AG10803 (cell line): Measurements from ENCODE around the gene TSEN34.
"Not testable (repeated sequence)": the region's sequence is repeated elsewhere in the genome, so short reads cannot be mapped to it uniquely, and the experiment has no call there.

Experiments used
- DNase-seq: peaks from one replicate; pipeline ENCODE4 v3.0.0; 2010; ENCODE audit warnings: low read depth
- H3K4me3 ChIP-seq: 2 replicates; pipeline ENCODE4 v1.5.1; 2011; ENCODE audit warnings: mild to moderate bottlenecking, low read length, control low read depth
- TF ChIP-seq, protein P1 (sequence below): conservative IDR thresholded peaks from 2 replicates; pipeline ENCODE4 v1.5.1; 2011; ENCODE audit warnings: mild to moderate bottlenecking, low read length, control low read depth, inconsistent platforms

Gene TSEN34

GRCh38 chr19:54169149-54169740, 21.9 kb upstream of the TSEN34 start:
- H3K4me3 ChIP-seq: no peak overlapping the region
- no peak for DNase-seq
- TF ChIP-seq, protein P1, sequence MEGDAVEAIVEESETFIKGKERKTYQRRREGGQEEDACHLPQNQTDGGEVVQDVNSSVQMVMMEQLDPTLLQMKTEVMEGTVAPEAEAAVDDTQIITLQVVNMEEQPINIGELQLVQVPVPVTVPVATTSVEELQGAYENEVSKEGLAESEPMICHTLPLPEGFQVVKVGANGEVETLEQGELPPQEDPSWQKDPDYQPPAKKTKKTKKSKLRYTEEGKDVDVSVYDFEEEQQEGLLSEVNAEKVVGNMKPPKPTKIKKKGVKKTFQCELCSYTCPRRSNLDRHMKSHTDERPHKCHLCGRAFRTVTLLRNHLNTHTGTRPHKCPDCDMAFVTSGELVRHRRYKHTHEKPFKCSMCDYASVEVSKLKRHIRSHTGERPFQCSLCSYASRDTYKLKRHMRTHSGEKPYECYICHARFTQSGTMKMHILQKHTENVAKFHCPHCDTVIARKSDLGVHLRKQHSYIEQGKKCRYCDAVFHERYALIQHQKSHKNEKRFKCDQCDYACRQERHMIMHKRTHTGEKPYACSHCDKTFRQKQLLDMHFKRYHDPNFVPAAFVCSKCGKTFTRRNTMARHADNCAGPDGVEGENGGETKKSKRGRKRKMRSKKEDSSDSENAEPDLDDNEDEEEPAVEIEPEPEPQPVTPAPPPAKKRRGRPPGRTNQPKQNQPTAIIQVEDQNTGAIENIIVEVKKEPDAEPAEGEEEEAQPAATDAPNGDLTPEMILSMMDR: no peak

DNA sequence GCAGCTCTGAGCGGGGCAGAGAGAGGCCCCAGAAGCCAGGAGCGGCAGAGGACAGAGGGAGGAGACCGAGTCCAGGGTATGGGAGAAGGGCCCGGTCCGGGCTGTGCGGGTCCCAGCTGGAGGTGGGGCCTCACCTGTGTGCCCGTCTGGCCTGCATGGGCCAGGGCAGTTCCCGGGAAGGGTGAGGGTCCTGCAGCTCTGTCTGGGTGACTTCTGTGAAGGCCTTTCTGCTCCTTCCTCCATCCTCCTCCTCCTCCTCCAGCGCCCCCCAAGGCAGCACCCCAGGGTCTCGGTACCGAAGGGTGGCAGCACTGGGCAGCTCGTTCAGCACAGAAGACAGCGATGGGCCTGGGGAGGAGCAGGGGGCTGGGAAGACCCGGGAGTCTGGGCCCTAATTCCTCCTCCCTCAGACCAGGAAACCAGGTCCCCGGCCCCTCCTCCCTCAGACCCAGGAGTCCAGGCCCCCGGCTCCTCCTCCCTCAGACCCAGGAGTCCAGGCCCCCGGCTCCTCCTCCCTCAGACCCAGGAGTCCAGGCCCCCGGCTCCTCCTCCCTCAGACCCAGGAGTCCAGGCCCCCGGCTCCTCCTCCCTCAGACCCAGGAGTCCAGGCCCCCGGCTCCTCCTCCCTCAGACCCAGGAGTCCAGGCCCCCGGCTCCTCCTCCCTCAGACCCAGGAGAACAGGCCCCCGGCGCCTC, 19.2 kb upstream of the TSEN34 start:
- H3K4me3 ChIP-seq, DNase-seq: not testable (repeated sequence)

- H3K4me3 ChIP-seq: no peak within 1 kb of the TSS
- TF ChIP-seq, protein P1: no peak
- DNase-seq: peak; percentile 24
Measured at GRCh38 chr19:54172471-54173358, 18.4 kb upstream of the TSEN34 start, which contains the start of gene TMC4. Gene TMC4 (minus strand): TSS chr19:54173160. CDS start chr19:54173117, 43 bp downstream.

DNA sequence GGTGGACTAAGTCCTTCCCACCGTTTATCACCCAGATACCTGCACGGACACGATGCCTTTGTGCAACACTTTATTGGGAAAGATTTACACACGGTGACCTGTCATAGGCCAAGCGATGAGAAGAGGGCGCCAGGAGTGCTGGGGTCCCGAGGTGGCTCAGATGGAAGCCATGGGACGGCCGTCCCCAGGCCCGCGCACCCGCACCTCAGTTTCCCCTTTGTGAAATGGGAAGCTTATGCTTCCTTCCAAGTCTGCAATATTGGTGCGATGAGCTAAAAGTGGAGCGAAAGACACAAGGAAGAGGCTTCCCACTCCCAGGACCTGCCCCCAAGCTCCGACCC, 17.8 kb upstream of the TSEN34 start:
- H3K4me3 ChIP-seq: no peak overlapping the region
- TF ChIP-seq, protein P1: no peak
- no peak for DNase-seq

GRCh38 chr19:54173951-54174834, 16.9 kb upstream of the TSEN34 start:
- DNase-seq: no peak
- TF ChIP-seq, protein P1: no peak
- no peak overlapping the region for H3K4me3 ChIP-seq

DNA sequence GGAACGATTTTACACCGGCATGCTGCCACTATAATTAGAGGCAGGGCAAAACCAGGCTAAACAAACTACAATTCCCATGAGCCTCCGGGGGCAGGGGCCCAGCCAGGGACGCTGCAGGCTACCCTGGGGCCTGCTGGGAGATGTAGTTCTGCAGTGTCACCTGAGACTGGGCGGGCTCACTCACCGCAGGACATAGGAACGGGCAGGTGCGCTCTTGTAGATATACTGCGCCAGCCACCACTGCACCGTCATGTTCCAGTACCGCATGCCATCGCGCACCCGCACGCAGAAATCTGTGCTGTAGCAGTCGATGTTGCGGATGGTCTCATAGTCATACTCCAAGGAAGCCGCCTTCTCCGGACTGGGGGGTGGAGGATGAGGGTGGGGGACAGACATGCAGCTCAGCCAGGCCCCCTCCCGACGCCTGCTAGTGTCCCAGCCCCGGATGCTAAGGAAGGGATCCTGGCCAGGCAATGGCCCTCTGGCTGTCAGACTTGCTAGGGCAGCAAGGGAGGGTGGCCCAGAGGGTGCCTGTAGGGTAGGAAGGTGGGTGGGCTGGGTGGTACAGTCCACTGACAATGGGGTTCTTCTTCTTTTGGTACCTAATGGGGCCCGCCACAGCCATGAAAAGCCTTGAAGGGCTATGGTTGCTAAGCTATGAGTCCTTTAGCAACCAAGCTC, 12.4 kb upstream of the TSEN34 start:
- no peak overlapping the region for H3K4me3 ChIP-seq
- no peak for DNase-seq
- TF ChIP-seq, protein P1: no peak
